Neural cell (in vitro differentiated cells): Measurements from ENCODE around the gene ST14. TPM values are rescaled to one million over a fixed set of nuclear protein-coding genes. Genes with fewer than 3 reads are reported as not detected.

ENCODE experiments used
- H2AFZ ChIP-seq: fragments of 200-600, 300-800 bp; sonication (generic), shearing (Covaris generic); 2 replicates; pipeline ENCODE4 v1.6.0; 2014; ENCODE audit warnings: low read depth, mild to moderate bottlenecking, antibody characterized with exemption, low read length, moderate library complexity
- H3F3A ChIP-seq: fragments of 200-600 bp; shearing (Covaris generic); 2 replicates; pipeline ENCODE4 v1.6.1; 2016; ENCODE audit warnings: mild to moderate bottlenecking, moderate library complexity, mixed read lengths, antibody characterized with exemption, low read length; ENCODE audit not compliant: insufficient read depth, poor library complexity, severe bottlenecking
- H3K27ac ChIP-seq: fragments of 200-600, 300-800 bp; sonication (generic), shearing (Covaris generic); 2 replicates; pipeline ENCODE4 v1.5.1; 2014; ENCODE audit warnings: mild to moderate bottlenecking, low read length, moderate library complexity
- H3K27me3 ChIP-seq: fragments of 300-800, 200-600 bp; sonication (generic), shearing (Covaris generic); 2 replicates; pipeline ENCODE4 v1.6.0; 2014; ENCODE audit warnings: mild to moderate bottlenecking, low read depth, low read length, moderate library complexity; ENCODE audit not compliant: insufficient read depth
- H3K36me3 ChIP-seq: fragments of 300-800, 200-600 bp; sonication (generic), shearing (Covaris generic); 2 replicates; pipeline ENCODE4 v1.5.1; 2014; ENCODE audit warnings: mild to moderate bottlenecking, antibody characterized with exemption, low read length, moderate library complexity; ENCODE audit not compliant: insufficient read depth
- H3K4me2 ChIP-seq: fragments of 300-800, 200-600 bp; sonication (generic), shearing (Covaris generic); 2 replicates; pipeline ENCODE4 v1.6.0; 2014; ENCODE audit warnings: mild to moderate bottlenecking, low read length
- H3K4me3 ChIP-seq: fragments of 300-800, 200-600 bp; sonication (generic), shearing (Covaris generic); 2 replicates; pipeline ENCODE4 v1.5.1; 2014; ENCODE audit warnings: mild to moderate bottlenecking, low read length, moderate library complexity
- H3K79me2 ChIP-seq: fragments of 200-600 bp; shearing (Covaris generic); replicated peaks from 2 replicates; pipeline ENCODE4 v1.6.0; 2014; ENCODE audit warnings: mild to moderate bottlenecking, low read length, moderate library complexity; ENCODE audit not compliant: insufficient read depth
- H3K9ac ChIP-seq: fragments of 300-800, 200-600 bp; sonication (generic), shearing (Covaris generic); 2 replicates; pipeline ENCODE4 v1.6.1; 2016; ENCODE audit warnings: mild to moderate bottlenecking, low read length, mixed read lengths
- H3K9me2 ChIP-seq: fragments of 200-600 bp; shearing (Covaris generic); 2 replicates; pipeline ENCODE4 v1.6.1; 2016; ENCODE audit warnings: mild to moderate bottlenecking, low read length, mixed read lengths; ENCODE audit not compliant: insufficient read depth
- H3K9me3 ChIP-seq: fragments of 200-600, 300-800 bp; sonication (generic), shearing (Covaris generic); 2 replicates; pipeline ENCODE4 v1.6.1; 2016; ENCODE audit warnings: mild to moderate bottlenecking, mixed run types, low read length, moderate library complexity, mixed read lengths
- H4K20me1 ChIP-seq: fragments of 200-600 bp; shearing (Covaris generic); 2 replicates; pipeline ENCODE4 v1.6.1; 2016; ENCODE audit warnings: mild to moderate bottlenecking, mixed run types; ENCODE audit not compliant: insufficient read depth
- CTCF ChIP-seq: fragments of 450-650 bp; IDR thresholded peaks from 2 replicates; pipeline ENCODE4 v1.5.1; 2014; ENCODE audit warnings: antibody characterized with exemption, mild to moderate bottlenecking, moderate library complexity; ENCODE audit not compliant: poor library complexity, severe bottlenecking
- EP300 ChIP-seq: fragments of 450-650 bp; conservative IDR thresholded peaks from 2 replicates; pipeline ENCODE4 v1.6.1; 2014; ENCODE audit warnings: antibody characterized with exemption, mild to moderate bottlenecking, moderate library complexity; ENCODE audit not compliant: poor library complexity, severe bottlenecking
- EZH2 ChIP-seq: fragments of 200-600, 300-800 bp; shearing (Covaris generic), sonication (generic); IDR thresholded peaks from 2 replicates; pipeline ENCODE4 v1.6.1; 2014; ENCODE audit warnings: antibody characterized with exemption, low read length, borderline replicate concordance, mild to moderate bottlenecking; ENCODE audit not compliant: insufficient read depth, poor library complexity, severe bottlenecking
- MXI1 ChIP-seq: fragments of 450-650 bp; conservative IDR thresholded peaks from 2 replicates; pipeline ENCODE4 v1.6.1; 2014; ENCODE audit warnings: antibody characterized with exemption, mild to moderate bottlenecking; ENCODE audit not compliant: poor library complexity, severe bottlenecking
- POLR2AphosphoS5 ChIP-seq: IDR thresholded peaks from 2 replicates; pipeline ENCODE4 v1.6.1; 2012
- RAD21 ChIP-seq: fragments of 450-650 bp; conservative IDR thresholded peaks from 2 replicates; pipeline ENCODE4 v1.6.1; 2014; ENCODE audit warnings: antibody characterized with exemption, mild to moderate bottlenecking, moderate library complexity
- REST ChIP-seq: IDR thresholded peaks from 2 replicates; pipeline ENCODE4 v1.6.1; 2012; ENCODE audit warnings: borderline replicate concordance
- SMC3 ChIP-seq: fragments of 450-650 bp; conservative IDR thresholded peaks from 2 replicates; pipeline ENCODE4 v1.6.1; 2014; ENCODE audit warnings: antibody characterized with exemption, mild to moderate bottlenecking, moderate library complexity; ENCODE audit not compliant: poor library complexity
- TAF1 ChIP-seq: IDR thresholded peaks from 2 replicates; pipeline ENCODE4 v1.6.1; 2012; ENCODE audit warnings: low read depth
- polyA plus RNA-seq: library from polyadenylated mRNA; depleted of rRNA; stranded (reverse); fragments of >200 nt; gene quantifications from 2 replicates; pipeline ENCODE4 v1.2.3, GENCODE V29; 2014

ST14 gene
- polyA plus RNA-seq, 1 donor from 2014 or later = not detected

- Histone ChIP-seq H3K79me2 (no peaks in the 10 kb centered on the region), H3K4me2 (no peak overlapping the region), H2AFZ (no peak overlapping the region), H3K4me3 (no peak overlapping the region), H3F3A (no peaks in the 10 kb centered on the region), H3K9me2 (no peaks in the 10 kb centered on the region), H3K9ac (no peak overlapping the region), H3K36me3 (no peaks in the 10 kb centered on the region), H3K9me3 (no peaks in the 10 kb centered on the region), H3K27me3 (no peaks in the 10 kb centered on the region), H4K20me1 (no peaks in the 10 kb centered on the region), H3K27ac (no peak overlapping the region)
- no peak for TF ChIP-seq MXI1
- TF ChIP-seq EZH2 = no peak
- no peak for TF ChIP-seq TAF1
- TF ChIP-seq EP300 = no peak
- TF ChIP-seq SMC3 = no peak
- no peak for TF ChIP-seq CTCF
- TF ChIP-seq RAD21 = no peak
- no peak for TF ChIP-seq REST
- no peak for TF ChIP-seq POLR2AphosphoS5
Measured at GRCh38 chr11:130211144-130211543, 51.6 kb downstream of the ST14 start.

GRCh38 chr11:130211781-130212401, 52.3 kb downstream of the ST14 start:
- no peak for TF ChIP-seq REST
- Histone ChIP-seq H3K9me2 (no peaks in the 10 kb centered on the region), H3K9ac (no peak overlapping the region), H3F3A (no peaks in the 10 kb centered on the region), H2AFZ (no peak overlapping the region), H3K4me3 (no peak overlapping the region), H3K36me3 (no peaks in the 10 kb centered on the region), H3K27me3 (no peaks in the 10 kb centered on the region), H3K4me2 (no peak overlapping the region), H3K9me3 (no peaks in the 10 kb centered on the region), H3K79me2 (no peaks in the 10 kb centered on the region), H4K20me1 (no peaks in the 10 kb centered on the region), H3K27ac (no peak overlapping the region)
